Measurements from ENCODE around the gene MIB1.

- TF ChIP-seq CTCF (conservative IDR thresholded peaks at IDR 0.05; ENCODE audit: low read depth, low read length) (no peak), EZH2 (IDR thresholded peaks at IDR 0.05; ENCODE audit: borderline replicate concordance, low read depth, low read length, poor library complexity, severe bottlenecking) (no peak)
Observed at GRCh38 chr18:21830532-21830931, 89.9 kb downstream of the MIB1 start.
